Endothelial cell (in vitro differentiated cells): ENCODE data around the gene CORO2B. TPM values are rescaled to one million over a fixed set of nuclear protein-coding genes. Genes with fewer than 3 reads are reported as not detected.
"Not testable (repeated sequence)": the region's sequence is repeated elsewhere in the genome, so short reads cannot be mapped to it uniquely, and the experiment has no call there.

Source experiments
- DNase-seq: peaks from one replicate; pipeline ENCODE4 v3.0.0; 2021; ENCODE audit warnings: low spot score
- H3K27ac Mint-ChIP-seq: one replicate; pipeline ENCODE4 v1.8.0; 2021; ENCODE audit warnings: mixed read lengths, inconsistent platforms; ENCODE audit not compliant: unreplicated experiment
- H3K27me3 Mint-ChIP-seq: one replicate; pipeline ENCODE4 v1.8.0; 2021; ENCODE audit warnings: mild to moderate bottlenecking, moderate library complexity, mixed read lengths, inconsistent platforms; ENCODE audit not compliant: unreplicated experiment
- H3K36me3 Mint-ChIP-seq: one replicate; pipeline ENCODE4 v1.8.0; 2021; ENCODE audit warnings: mild to moderate bottlenecking, low read depth, mixed read lengths, inconsistent platforms; ENCODE audit not compliant: unreplicated experiment
- H3K4me1 Mint-ChIP-seq: one replicate; pipeline ENCODE4 v1.8.0; 2021; ENCODE audit warnings: mild to moderate bottlenecking, mixed read lengths, inconsistent platforms; ENCODE audit not compliant: unreplicated experiment
- H3K4me3 Mint-ChIP-seq: one replicate; pipeline ENCODE4 v1.8.0; 2021; ENCODE audit warnings: mild to moderate bottlenecking, mixed read lengths, inconsistent platforms; ENCODE audit not compliant: unreplicated experiment
- H3K9me3 Mint-ChIP-seq: one replicate; pipeline ENCODE4 v1.8.0; 2021; ENCODE audit warnings: mixed read lengths, inconsistent platforms; ENCODE audit not compliant: unreplicated experiment
- CTCF ChIP-seq: fragments of 200-600 bp; sonication (generic); IDR thresholded peaks from one replicate; pipeline ENCODE4 v1.5.0; 2021; ENCODE audit warnings: antibody characterized with exemption; ENCODE audit not compliant: unreplicated experiment
- total RNA-seq: library from RNA; stranded (reverse); fragmentation: NEBNext Ultra II Directional; extraction: Animal tissue kit (Norgen Biotek cat#: 25700); gene quantifications from one replicate; pipeline ENCODE4 v1.2.1, GENCODE V29; 2021; ENCODE audit not compliant: unreplicated experiment

Gene CORO2B
- total RNA-seq, 1 donor from 2014 or later: 71.7 TPM

DNA sequence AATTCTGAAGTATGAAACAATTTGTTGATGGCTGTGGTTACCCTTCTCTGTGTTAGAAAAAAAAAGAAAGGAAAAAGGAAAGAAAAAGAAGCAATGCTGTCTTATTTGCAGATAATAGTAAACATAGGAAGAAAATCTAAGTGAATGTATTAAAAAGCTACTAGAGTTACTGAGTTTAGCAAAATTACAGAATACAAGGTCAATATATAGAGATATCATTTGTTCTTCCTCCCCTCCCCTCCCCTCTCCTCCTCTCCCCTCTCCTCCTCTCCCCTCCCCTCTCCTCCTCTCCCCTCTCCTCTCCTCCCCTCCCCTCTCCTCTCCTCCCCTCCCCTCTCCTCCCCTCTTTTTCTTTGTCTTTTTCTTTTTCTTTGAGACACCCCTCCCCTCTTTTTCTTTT, 172.8 kb downstream of the CORO2B start:
- TF ChIP-seq CTCF: no peak

GRCh38 chr15:68755731-68756130, 176.9 kb downstream of the CORO2B start:
- peaks cover 17% of the 10 kb centered on the region for H3K4me1 Mint-ChIP-seq
- H3K27me3 Mint-ChIP-seq: peaks cover 5% of the 10 kb centered on the region
- H3K9me3 Mint-ChIP-seq: no peaks in the 10 kb centered on the region
- TF ChIP-seq CTCF: no peak
- H3K4me3 Mint-ChIP-seq: no peak overlapping the region
- no peaks in the 10 kb centered on the region for H3K36me3 Mint-ChIP-seq
- no peak overlapping the region for H3K27ac Mint-ChIP-seq
- DNase-seq: no peak

More for the DNA sequence above, 172.8 kb downstream of the CORO2B start:
- H3K27me3 Mint-ChIP-seq: peaks cover 2% of the 10 kb centered on the region
- no peaks in the 10 kb centered on the region for H3K9me3 Mint-ChIP-seq
- H3K4me3 Mint-ChIP-seq: no peak overlapping the region
- H3K27ac Mint-ChIP-seq: no peak overlapping the region
- H3K4me1 Mint-ChIP-seq: peaks cover 16% of the 10 kb centered on the region
- no peaks in the 10 kb centered on the region for H3K36me3 Mint-ChIP-seq
- DNase-seq: no peak

- not testable (repeated sequence) for H3K27ac Mint-ChIP-seq, DNase-seq, H3K9me3 Mint-ChIP-seq, H3K36me3 Mint-ChIP-seq, H3K27me3 Mint-ChIP-seq, H3K4me3 Mint-ChIP-seq
- peaks cover 30% of the 10 kb centered on the region for H3K4me1 Mint-ChIP-seq
Observed at GRCh38 chr15:68759982-68760579, 181.3 kb downstream of the CORO2B start.

- Mint-ChIP-seq H3K4me1 (peaks cover 22% of the 10 kb centered on the region), H3K36me3 (no peaks in the 10 kb centered on the region), H3K27ac (no peak overlapping the region), H3K4me3 (no peak overlapping the region), H3K9me3 (no peaks in the 10 kb centered on the region), H3K27me3 (peaks cover 4% of the 10 kb centered on the region)
- TF ChIP-seq CTCF: no peak
- no peak for DNase-seq
Observed at GRCh38 chr15:68763063-68763462, 184.3 kb downstream of the CORO2B start.

GRCh38 chr15:68764090-68764489, 185.3 kb downstream of the CORO2B start:
- no peaks in the 10 kb centered on the region for H3K36me3 Mint-ChIP-seq
- no peak for TF ChIP-seq CTCF
- no peak for DNase-seq
- H3K9me3 Mint-ChIP-seq: no peaks in the 10 kb centered on the region
- no peak overlapping the region for H3K27ac Mint-ChIP-seq
- H3K27me3 Mint-ChIP-seq: peaks cover 4% of the 10 kb centered on the region
- H3K4me1 Mint-ChIP-seq: peaks cover 22% of the 10 kb centered on the region
- H3K4me3 Mint-ChIP-seq: no peak overlapping the region
